Esophagus squamous epithelium (tissue), 4 donors: Measurements from ENCODE around the gene HNRNPM.

Source experiments
- POLR2A ChIP-seq, 4 donors: fragments of 450-650 bp; IDR thresholded peaks; one replicate each; pipeline ENCODE4 v1.6.1; 2017; ENCODE audit warnings: antibody characterized with exemption in 4 of 4, mild to moderate bottlenecking in 4 of 4, moderate library complexity in 3 of 4
- TF ChIP-seq, protein P1 (sequence below), 6 experiments: fragments of 450-650 bp in 4 of 6; fragments of 200-600 bp in 2 of 6; sonication (generic) in 2 of 6; IDR thresholded peaks; one replicate each; pipeline ENCODE4 v1.5.1; 2016 to 2019; ENCODE audit warnings: antibody characterized with exemption in 6 of 6, mild to moderate bottlenecking in 4 of 6, moderate library complexity in 4 of 6

DNA sequence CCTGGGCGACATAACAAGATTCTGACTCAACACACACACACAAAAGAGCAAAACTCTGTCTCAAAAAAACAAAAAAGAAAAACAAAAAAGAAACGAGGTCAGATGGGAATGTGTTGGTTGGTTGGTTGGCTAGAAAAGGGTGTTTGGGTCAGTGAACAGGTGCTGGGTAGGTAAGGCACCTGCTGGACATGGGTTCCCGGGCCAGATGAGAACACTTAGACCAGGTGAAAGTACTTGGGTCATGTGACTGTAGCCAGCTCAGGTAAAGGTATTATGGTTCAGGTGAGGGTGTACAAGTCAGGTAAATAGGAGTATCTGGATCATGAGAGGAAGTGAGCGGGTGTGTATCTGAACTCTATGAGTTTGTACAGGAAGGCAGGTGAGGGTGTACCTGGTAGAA, 83.7 kb downstream of the HNRNPM start:
- TF ChIP-seq, protein P1, sequence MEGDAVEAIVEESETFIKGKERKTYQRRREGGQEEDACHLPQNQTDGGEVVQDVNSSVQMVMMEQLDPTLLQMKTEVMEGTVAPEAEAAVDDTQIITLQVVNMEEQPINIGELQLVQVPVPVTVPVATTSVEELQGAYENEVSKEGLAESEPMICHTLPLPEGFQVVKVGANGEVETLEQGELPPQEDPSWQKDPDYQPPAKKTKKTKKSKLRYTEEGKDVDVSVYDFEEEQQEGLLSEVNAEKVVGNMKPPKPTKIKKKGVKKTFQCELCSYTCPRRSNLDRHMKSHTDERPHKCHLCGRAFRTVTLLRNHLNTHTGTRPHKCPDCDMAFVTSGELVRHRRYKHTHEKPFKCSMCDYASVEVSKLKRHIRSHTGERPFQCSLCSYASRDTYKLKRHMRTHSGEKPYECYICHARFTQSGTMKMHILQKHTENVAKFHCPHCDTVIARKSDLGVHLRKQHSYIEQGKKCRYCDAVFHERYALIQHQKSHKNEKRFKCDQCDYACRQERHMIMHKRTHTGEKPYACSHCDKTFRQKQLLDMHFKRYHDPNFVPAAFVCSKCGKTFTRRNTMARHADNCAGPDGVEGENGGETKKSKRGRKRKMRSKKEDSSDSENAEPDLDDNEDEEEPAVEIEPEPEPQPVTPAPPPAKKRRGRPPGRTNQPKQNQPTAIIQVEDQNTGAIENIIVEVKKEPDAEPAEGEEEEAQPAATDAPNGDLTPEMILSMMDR (IDR thresholded peaks at IDR 0.05) = no peak
- no peak for TF ChIP-seq POLR2A (IDR thresholded peaks at IDR 0.05)
